Measurements from ENCODE around the gene THOC6.
A peak's percentile ranks its signal among the peaks of the same experiment; 100 is the strongest.
"Not testable (repeated sequence)": the region's sequence is repeated elsewhere in the genome, so short reads cannot be mapped to it uniquely, and the experiment has no call there.

Gene THOC6

GRCh38 chr16:3072148-3072547 lies 48.3 kb downstream of the THOC6 start:
- DNase-seq = not testable (repeated sequence)
- ATAC-seq = peak; percentile 11

- peak; percentile 22 for ATAC-seq
- not testable (repeated sequence) for DNase-seq
Observed at GRCh38 chr16:3072576-3073263, 48.9 kb downstream of the THOC6 start.

GRCh38 chr16:3073448-3073847 lies 49.6 kb downstream of the THOC6 start:
- DNase-seq (no peak), ATAC-seq (no peak)

GRCh38 chr16:3074860-3075522 lies 51.2 kb downstream of the THOC6 start:
- ATAC-seq (peak; percentile 88), DNase-seq (peak; percentile 74)

GRCh38 chr16:3075523-3075915 lies 51.7 kb downstream of the THOC6 start:
- ATAC-seq (no peak), DNase-seq (no peak)

- not testable (repeated sequence) for DNase-seq, ATAC-seq
Observed at GRCh38 chr16:3075946-3076345, 52.1 kb downstream of the THOC6 start.

- DNase-seq (no peak), ATAC-seq (no peak)
Observed at GRCh38 chr16:3076577-3076976, 52.7 kb downstream of the THOC6 start.

Measured in stimulated activated naive CD8-positive, alpha-beta T cell treated with anti-CD3 and anti-CD28 coated beads, Interleukin-15, Interleukin-2, amounts not matched to agents 100 U/mL and 50 U/mL, for 24 hours (primary cell).